Measurements from ENCODE around the gene BTBD9.

- TF ChIP-seq CTCF (IDR thresholded peaks at IDR 0.05) (no peak), POLR2A (IDR thresholded peaks at IDR 0.05) (no peak)
Measured at GRCh38 chr6:38599966-38600550, 39.7 kb downstream of the BTBD9 start.
